BLaER1 (cell line): ENCODE measurements around the gene UNC80.

Experiments used
- H3K27ac ChIP-seq: shearing (Covaris generic); formaldehyde crosslinking; 2 replicates; pipeline ENCODE4 v1.8.1; 2022
- H3K27me3 ChIP-seq: shearing (Covaris generic); formaldehyde crosslinking; 2 replicates; pipeline ENCODE4 v1.8.1; 2022
- H3K36me3 ChIP-seq: shearing (Covaris generic); formaldehyde crosslinking; 2 replicates; pipeline ENCODE4 v1.8.1; 2022
- H3K4me1 ChIP-seq: shearing (Covaris generic); formaldehyde crosslinking; 2 replicates; pipeline ENCODE4 v1.8.1; 2022
- H3K4me2 ChIP-seq: shearing (Covaris generic); formaldehyde crosslinking; 2 replicates; pipeline ENCODE4 v1.8.1; 2022
- H3K4me3 ChIP-seq: shearing (Covaris generic); formaldehyde crosslinking; 2 replicates; pipeline ENCODE4 v1.8.1; 2022
- H3K9ac ChIP-seq: shearing (Covaris generic); formaldehyde crosslinking; 2 replicates; pipeline ENCODE4 v1.8.1; 2022
- H3K9me3 ChIP-seq: shearing (Covaris generic); formaldehyde crosslinking; 2 replicates; pipeline ENCODE4 v1.8.1; 2022
- H4K20me1 ChIP-seq: shearing (Covaris generic); formaldehyde crosslinking; 2 replicates; pipeline ENCODE4 v1.8.1; 2022
- Cebpa-rat ChIP-seq: shearing (Covaris generic); IDR thresholded peaks from 2 replicates; pipeline ENCODE4 v1.8.1; 2022

The UNC80 gene

GRCh38 chr2:209936106-209936666, 164.6 kb downstream of the UNC80 start:
- no peaks in the 10 kb centered on the region for H3K36me3 ChIP-seq
- no peak overlapping the region for H3K9ac ChIP-seq
- no peak overlapping the region for H3K4me3 ChIP-seq
- no peak for TF ChIP-seq Cebpa-rat
- no peaks in the 10 kb centered on the region for H3K9me3 ChIP-seq
- H3K4me1 ChIP-seq: no peaks in the 10 kb centered on the region
- no peaks in the 10 kb centered on the region for H3K27me3 ChIP-seq
- H3K27ac ChIP-seq: no peak overlapping the region
- H3K4me2 ChIP-seq: no peak overlapping the region
- H4K20me1 ChIP-seq: no peaks in the 10 kb centered on the region

DNA sequence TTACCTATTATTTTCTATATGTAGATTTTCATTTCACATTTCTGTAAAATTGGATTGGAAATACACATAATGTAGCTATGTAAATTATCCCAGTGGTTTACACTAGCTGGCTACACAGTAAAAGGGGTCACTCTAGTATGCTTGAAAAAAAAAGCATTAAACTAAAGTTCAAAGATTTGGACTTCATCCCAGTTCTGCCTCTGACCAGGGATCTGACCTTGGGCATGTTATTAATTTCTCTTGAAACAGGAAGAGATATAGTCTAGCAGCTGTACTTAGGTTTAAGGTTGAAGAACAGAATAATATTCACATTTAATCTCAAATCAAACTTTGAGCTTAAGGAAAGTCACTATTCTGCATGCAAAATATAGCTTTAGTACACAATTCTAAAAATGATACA, 166.3 kb downstream of the UNC80 start:
- H3K27ac ChIP-seq: no peak overlapping the region
- no peaks in the 10 kb centered on the region for H3K4me1 ChIP-seq
- H3K36me3 ChIP-seq: no peaks in the 10 kb centered on the region
- no peaks in the 10 kb centered on the region for H4K20me1 ChIP-seq
- H3K9ac ChIP-seq: no peak overlapping the region
- no peak overlapping the region for H3K4me3 ChIP-seq
- no peaks in the 10 kb centered on the region for H3K27me3 ChIP-seq
- H3K9me3 ChIP-seq: no peaks in the 10 kb centered on the region
- H3K4me2 ChIP-seq: no peak overlapping the region
- no peak for TF ChIP-seq Cebpa-rat

DNA sequence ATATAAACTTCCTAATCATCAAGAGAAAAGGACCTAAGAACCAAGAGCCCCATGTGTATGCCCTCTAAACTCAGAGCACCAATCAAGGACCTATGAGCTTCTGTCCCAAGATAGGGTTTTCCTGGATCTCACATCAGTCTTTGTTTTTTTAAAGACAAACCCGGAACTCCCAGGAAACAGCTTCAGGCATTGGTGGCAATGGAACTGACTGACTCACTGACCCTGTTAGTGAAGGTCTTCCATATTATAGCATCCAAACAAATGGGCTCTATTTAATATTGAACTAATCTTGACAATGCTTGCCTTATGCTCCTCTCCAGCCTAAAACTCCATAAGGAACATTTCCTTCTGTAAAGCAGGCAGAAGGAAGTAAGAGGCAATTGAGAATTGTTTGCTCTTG, 167.3 kb downstream of the UNC80 start:
- no peak overlapping the region for H3K4me3 ChIP-seq
- H3K4me2 ChIP-seq: no peak overlapping the region
- no peaks in the 10 kb centered on the region for H3K36me3 ChIP-seq
- no peaks in the 10 kb centered on the region for H4K20me1 ChIP-seq
- H3K9me3 ChIP-seq: no peaks in the 10 kb centered on the region
- H3K4me1 ChIP-seq: no peaks in the 10 kb centered on the region
- H3K27me3 ChIP-seq: no peaks in the 10 kb centered on the region
- no peak overlapping the region for H3K9ac ChIP-seq
- no peak overlapping the region for H3K27ac ChIP-seq
- no peak for TF ChIP-seq Cebpa-rat

- TF ChIP-seq Cebpa-rat: no peak
- Histone ChIP-seq H3K9me3 (no peaks in the 10 kb centered on the region), H3K36me3 (no peaks in the 10 kb centered on the region), H3K4me1 (no peaks in the 10 kb centered on the region), H3K9ac (no peak overlapping the region), H3K4me3 (no peak overlapping the region), H4K20me1 (no peaks in the 10 kb centered on the region), H3K4me2 (no peak overlapping the region), H3K27me3 (no peaks in the 10 kb centered on the region), H3K27ac (no peak overlapping the region)
Observed at GRCh38 chr2:209940936-209941335, 169.3 kb downstream of the UNC80 start.

DNA sequence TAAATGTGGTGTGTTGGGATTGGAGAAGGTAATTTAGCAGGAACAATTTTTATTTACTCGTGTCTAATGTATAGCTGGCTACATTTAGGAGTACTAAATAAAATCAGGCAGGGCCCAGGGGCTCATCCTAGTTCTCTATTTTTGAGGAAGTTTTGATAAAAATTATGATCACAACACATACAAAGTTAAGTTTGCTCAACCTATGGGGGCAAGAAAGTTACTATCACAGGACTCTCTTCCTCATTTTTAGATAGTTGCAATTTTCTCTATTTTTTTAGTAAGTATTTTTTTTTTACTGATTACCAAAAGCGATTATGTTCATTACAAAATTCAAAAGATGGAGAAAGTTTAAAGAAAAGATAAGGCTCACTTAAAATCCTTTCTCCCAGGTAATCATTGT, 170.8 kb downstream of the UNC80 start:
- TF ChIP-seq Cebpa-rat: no peak
- no peaks in the 10 kb centered on the region for H4K20me1 ChIP-seq
- H3K9ac ChIP-seq: no peak overlapping the region
- no peaks in the 10 kb centered on the region for H3K36me3 ChIP-seq
- no peak overlapping the region for H3K27ac ChIP-seq
- no peak overlapping the region for H3K4me2 ChIP-seq
- H3K4me3 ChIP-seq: no peak overlapping the region
- H3K27me3 ChIP-seq: no peaks in the 10 kb centered on the region
- H3K4me1 ChIP-seq: no peaks in the 10 kb centered on the region
- H3K9me3 ChIP-seq: no peaks in the 10 kb centered on the region

GRCh38 chr2:209942936-209943605, 171.4 kb downstream of the UNC80 start:
- TF ChIP-seq Cebpa-rat: no peak
- Histone ChIP-seq H3K4me2 (no peak overlapping the region), H3K27ac (no peak overlapping the region), H3K9ac (no peak overlapping the region), H3K36me3 (no peaks in the 10 kb centered on the region), H3K4me1 (no peaks in the 10 kb centered on the region), H3K4me3 (no peak overlapping the region), H3K9me3 (no peaks in the 10 kb centered on the region), H4K20me1 (no peaks in the 10 kb centered on the region), H3K27me3 (no peaks in the 10 kb centered on the region)

DNA sequence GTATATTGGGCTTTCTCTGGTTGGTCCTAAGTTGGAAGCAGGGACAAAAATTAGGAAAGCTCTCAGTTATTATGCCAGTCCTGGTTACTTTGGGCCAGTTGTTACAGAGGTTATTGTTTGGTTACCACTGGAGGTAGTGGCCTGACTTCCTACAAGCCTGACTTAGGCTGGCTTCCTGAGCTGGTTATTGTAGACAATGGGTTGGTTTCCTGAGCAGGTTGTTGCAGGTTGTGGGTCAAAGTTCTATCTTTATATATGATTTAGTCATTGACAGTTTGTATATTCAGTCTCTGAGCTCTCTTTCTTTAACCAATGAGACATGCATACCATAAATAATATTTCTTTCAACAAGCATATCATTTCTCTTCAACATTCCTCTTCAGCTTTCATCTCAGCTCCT, 172.1 kb downstream of the UNC80 start:
- Histone ChIP-seq H4K20me1 (no peaks in the 10 kb centered on the region), H3K9ac (no peak overlapping the region), H3K4me3 (no peak overlapping the region), H3K27me3 (no peaks in the 10 kb centered on the region), H3K9me3 (no peaks in the 10 kb centered on the region), H3K27ac (no peak overlapping the region), H3K4me1 (no peaks in the 10 kb centered on the region), H3K36me3 (no peaks in the 10 kb centered on the region), H3K4me2 (no peak overlapping the region)
- no peak for TF ChIP-seq Cebpa-rat

DNA sequence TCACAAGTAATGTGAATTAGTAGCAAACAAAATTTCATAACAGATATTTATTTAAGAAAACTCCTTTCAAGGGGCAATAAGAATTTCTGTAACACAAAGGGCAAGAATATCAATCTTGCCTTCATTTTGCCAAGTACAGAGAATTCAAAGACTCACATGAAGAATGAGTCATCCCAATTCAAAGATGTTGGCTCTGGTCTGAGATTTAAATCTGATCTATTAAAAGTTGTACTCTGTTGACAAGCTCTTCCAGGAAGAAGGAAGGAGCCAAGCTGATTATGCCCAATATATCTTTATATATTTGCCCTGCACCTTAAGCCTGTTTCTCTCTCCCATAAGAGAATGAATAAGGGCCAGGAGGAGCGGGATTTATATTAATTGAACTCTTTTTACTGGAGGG, 174.9 kb downstream of the UNC80 start:
- H3K4me1 ChIP-seq: no peaks in the 10 kb centered on the region
- no peak for TF ChIP-seq Cebpa-rat
- no peak overlapping the region for H3K9ac ChIP-seq
- H3K27me3 ChIP-seq: no peaks in the 10 kb centered on the region
- no peaks in the 10 kb centered on the region for H3K36me3 ChIP-seq
- H3K27ac ChIP-seq: no peak overlapping the region
- no peaks in the 10 kb centered on the region for H4K20me1 ChIP-seq
- H3K4me3 ChIP-seq: no peak overlapping the region
- no peaks in the 10 kb centered on the region for H3K9me3 ChIP-seq
- no peak overlapping the region for H3K4me2 ChIP-seq

DNA sequence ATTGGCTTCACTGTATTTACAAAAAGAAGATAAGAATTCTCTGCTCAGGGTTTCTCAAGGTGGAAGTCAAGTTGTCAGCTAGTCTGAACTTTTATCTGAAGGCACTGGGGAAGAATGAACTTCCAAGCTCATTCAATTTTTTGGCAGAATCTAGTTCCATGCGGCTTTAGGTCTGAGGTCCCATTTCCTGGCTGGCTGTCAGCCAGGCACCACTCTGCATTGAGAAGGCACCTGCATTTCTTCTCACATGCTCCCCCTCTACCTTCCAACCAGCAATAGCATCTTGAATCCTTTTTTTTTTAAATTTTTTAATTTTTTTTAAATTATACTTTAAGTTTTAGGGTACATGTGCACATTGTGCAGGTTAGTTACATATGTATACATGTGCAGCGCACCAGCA, 184.6 kb downstream of the UNC80 start:
- no peaks in the 10 kb centered on the region for H3K27me3 ChIP-seq
- H3K4me3 ChIP-seq: no peak overlapping the region
- no peak for TF ChIP-seq Cebpa-rat
- no peaks in the 10 kb centered on the region for H3K9me3 ChIP-seq
- H3K4me1 ChIP-seq: no peaks in the 10 kb centered on the region
- no peak overlapping the region for H3K27ac ChIP-seq
- H3K4me2 ChIP-seq: no peak overlapping the region
- no peaks in the 10 kb centered on the region for H3K36me3 ChIP-seq
- H3K9ac ChIP-seq: no peak overlapping the region
- H4K20me1 ChIP-seq: no peaks in the 10 kb centered on the region

DNA sequence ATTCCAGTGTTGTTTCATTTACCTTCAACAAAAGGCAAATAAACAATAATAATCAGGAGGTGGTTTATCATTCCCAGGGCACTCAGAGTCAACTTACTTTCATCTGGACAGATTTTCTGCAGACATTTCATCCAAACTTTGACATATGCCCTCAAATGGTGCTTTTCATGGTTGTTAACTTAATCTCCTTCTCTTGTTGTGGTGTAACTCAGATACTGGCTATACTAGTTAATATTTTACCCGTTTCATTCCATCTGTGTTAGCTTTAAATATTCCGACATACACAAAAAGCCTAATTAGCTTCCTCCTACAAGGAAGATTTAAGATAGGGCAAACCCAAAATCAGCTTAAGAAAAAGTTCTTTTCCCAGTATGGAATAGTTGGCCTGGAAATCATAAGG, 186.4 kb downstream of the UNC80 start:
- Histone ChIP-seq H3K36me3 (no peaks in the 10 kb centered on the region), H4K20me1 (no peaks in the 10 kb centered on the region), H3K27ac (no peak overlapping the region), H3K9ac (no peak overlapping the region), H3K27me3 (no peaks in the 10 kb centered on the region), H3K4me2 (no peak overlapping the region), H3K4me3 (no peak overlapping the region), H3K9me3 (no peaks in the 10 kb centered on the region), H3K4me1 (no peaks in the 10 kb centered on the region)
- TF ChIP-seq Cebpa-rat: no peak

DNA sequence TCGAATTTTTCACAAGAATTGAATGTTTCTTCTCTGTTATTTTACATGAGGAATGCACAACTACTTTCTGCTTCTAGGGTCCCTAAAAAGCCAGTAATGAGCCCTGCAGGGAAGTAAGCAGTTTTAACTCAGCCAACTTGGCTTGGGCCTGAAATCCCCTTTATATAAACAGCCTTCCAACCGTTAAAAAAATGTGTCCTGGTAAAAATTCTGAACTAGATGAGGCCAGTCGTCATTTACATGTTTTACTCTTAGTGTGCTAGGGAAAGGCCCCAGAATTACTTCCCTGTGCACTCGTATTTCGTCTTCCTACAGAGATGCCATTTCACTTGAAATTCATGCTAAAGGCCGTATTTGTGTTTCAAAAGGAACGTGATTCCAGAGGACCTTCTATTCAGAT, 188.4 kb downstream of the UNC80 start:
- Histone ChIP-seq H3K27ac (no peak overlapping the region), H3K9ac (no peak overlapping the region), H3K4me1 (no peaks in the 10 kb centered on the region)

More for the DNA sequence above, 188.4 kb downstream of the UNC80 start:
- Histone ChIP-seq H3K36me3 (no peaks in the 10 kb centered on the region), H3K9me3 (no peaks in the 10 kb centered on the region), H4K20me1 (no peaks in the 10 kb centered on the region), H3K4me3 (no peak overlapping the region), H3K4me2 (no peak overlapping the region), H3K27me3 (no peaks in the 10 kb centered on the region)
- TF ChIP-seq Cebpa-rat: no peak
